LNCaP clone FGC (cell line): Measurements from ENCODE around the gene HAPLN1.
"Not testable (repeated sequence)": the region's sequence is repeated elsewhere in the genome, so short reads cannot be mapped to it uniquely, and the experiment has no call there.

Experiments
- DNase-seq: peaks from one replicate; pipeline ENCODE4 v3.0.0-alpha.2; 2011; ENCODE audit warnings: low read depth
- H3K4me3 ChIP-seq: 2 replicates; pipeline ENCODE4 v1.5.1; 2011; ENCODE audit warnings: mild to moderate bottlenecking, low read depth, low read length, control low read depth
- TF ChIP-seq, protein P1 (sequence below): IDR thresholded peaks from 2 replicates; pipeline ENCODE4 v1.5.1; 2012; ENCODE audit warnings: mild to moderate bottlenecking; ENCODE audit not compliant: control insufficient read depth, insufficient read depth; ENCODE audit errors: extremely low read depth

The HAPLN1 gene

DNA sequence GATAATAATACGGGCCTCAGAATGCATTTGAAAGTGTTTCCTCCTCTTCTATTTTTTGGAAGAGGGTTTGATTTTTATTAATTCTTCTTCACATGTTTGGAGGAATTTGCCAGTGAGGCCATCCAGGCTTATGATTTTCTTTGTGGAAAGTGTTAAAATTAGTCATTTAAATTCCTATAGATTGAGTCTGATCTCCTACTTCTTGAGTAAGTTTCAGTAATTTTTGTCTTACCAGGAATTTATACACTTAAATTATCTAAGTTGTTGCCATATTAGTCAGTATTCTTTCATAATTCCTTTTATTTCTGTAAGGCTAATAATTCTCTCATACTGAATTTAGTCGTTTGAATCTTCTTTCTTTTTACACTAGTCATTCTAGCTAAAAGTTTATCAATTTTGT, 25.2 kb upstream of the HAPLN1 start:
- TF ChIP-seq, protein P1, sequence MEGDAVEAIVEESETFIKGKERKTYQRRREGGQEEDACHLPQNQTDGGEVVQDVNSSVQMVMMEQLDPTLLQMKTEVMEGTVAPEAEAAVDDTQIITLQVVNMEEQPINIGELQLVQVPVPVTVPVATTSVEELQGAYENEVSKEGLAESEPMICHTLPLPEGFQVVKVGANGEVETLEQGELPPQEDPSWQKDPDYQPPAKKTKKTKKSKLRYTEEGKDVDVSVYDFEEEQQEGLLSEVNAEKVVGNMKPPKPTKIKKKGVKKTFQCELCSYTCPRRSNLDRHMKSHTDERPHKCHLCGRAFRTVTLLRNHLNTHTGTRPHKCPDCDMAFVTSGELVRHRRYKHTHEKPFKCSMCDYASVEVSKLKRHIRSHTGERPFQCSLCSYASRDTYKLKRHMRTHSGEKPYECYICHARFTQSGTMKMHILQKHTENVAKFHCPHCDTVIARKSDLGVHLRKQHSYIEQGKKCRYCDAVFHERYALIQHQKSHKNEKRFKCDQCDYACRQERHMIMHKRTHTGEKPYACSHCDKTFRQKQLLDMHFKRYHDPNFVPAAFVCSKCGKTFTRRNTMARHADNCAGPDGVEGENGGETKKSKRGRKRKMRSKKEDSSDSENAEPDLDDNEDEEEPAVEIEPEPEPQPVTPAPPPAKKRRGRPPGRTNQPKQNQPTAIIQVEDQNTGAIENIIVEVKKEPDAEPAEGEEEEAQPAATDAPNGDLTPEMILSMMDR, result no peak
- H3K4me3 ChIP-seq, result no peak overlapping the region
- DNase-seq, result no peak

DNA sequence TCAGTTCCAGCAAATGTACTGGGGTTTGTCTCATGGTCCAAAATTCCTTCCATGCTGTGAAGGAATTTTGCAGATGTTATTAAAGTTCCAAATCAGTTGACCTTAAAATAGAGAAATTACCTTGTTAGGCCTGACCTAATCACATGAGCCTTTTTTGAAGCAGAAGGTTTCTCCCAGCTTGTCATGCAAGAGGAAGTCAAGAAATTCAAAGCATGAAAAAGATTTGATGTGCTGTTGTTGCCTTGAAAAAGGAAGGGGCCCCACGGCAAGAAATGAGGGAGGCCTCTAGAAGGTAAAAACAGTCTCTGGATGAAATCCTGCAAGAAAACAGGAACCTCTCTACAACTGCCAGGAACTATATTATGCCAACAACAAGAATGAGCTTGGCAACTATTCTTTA, 24.2 kb upstream of the HAPLN1 start:
- no peak for DNase-seq
- TF ChIP-seq, protein P1, result no peak
- H3K4me3 ChIP-seq, result no peak overlapping the region

DNA sequence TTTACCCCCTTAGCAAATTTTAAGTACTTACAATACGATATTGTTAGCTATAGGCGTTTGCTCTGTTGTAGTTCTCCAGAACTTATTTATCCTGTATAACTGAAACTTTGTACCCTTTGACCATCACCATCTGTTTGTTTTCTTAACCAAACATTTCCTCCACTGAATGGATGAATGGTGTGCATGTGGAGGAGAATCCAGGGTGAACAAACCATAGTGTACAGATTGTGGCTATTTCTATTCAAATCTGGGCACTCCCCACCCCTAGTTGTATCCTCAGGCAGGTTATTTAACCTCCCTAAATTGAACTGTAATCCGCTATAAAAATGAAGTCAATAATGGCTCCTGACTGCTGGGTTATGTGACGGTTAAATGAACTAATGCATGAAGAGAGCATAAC, 21.4 kb upstream of the HAPLN1 start:
- DNase-seq, result no peak
- no peak overlapping the region for H3K4me3 ChIP-seq
- TF ChIP-seq, protein P1, result no peak

DNA sequence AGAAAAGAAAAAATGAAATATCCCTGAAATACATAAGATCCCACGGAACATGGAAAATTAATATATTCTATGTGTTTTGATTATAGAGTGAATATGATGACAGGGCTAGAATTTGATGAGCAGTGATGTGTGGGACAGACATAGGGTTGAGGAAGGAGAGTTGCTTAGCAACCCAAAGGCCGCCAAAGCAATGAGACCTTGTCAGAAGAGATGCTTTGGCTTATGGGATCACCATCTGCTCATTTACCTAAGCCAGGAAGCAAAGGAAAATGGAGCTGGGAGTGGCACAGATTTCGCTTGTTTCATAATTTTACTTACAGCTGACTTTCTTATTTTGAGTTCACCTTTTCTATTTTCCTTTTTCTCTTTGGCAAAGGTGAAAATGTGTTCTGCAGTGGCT, 20.9 kb upstream of the HAPLN1 start:
- no peak for DNase-seq
- TF ChIP-seq, protein P1, result no peak
- H3K4me3 ChIP-seq, result no peak overlapping the region

DNA sequence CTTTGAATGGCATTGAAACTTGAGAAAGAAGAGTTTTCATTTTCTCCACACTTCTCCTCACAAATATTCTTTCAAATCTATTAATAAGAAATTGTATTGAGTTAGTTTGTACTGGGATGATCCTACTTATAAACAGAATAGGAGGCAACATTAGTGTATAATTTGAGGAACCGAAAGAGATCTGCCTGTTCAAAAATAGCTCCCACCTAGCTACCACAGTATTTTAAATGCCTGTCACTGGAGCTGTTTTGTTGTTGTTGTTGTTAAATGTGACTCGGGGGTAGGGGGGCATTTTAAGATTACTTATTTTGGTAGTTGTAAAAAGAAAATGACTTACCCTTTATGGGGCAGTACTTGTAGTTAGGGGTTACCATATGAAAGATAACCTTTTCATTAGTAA, 20.1 kb upstream of the HAPLN1 start:
- TF ChIP-seq, protein P1, result no peak
- H3K4me3 ChIP-seq, result no peak overlapping the region
- no peak for DNase-seq

DNA sequence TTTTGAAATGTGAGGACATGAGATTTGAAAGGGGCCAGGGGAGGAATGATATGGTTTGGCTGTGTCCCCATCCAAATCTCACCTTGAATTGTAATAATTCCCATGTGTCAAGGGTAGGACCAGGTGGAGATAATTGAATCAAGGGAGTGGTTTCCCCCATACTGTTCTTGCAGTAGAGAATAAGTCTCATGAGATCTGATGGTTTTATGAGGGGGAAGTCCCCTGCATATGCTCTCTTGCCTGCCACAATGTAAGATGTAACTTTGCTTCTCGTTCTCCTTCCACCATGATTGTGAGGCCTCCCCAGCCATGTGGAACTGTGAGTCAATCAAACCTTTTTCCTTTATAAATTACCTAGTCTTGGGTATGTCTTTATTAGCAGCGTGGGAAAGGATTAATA, 15.5 kb upstream of the HAPLN1 start:
- DNase-seq, H3K4me3 ChIP-seq: not testable (repeated sequence)

DNA sequence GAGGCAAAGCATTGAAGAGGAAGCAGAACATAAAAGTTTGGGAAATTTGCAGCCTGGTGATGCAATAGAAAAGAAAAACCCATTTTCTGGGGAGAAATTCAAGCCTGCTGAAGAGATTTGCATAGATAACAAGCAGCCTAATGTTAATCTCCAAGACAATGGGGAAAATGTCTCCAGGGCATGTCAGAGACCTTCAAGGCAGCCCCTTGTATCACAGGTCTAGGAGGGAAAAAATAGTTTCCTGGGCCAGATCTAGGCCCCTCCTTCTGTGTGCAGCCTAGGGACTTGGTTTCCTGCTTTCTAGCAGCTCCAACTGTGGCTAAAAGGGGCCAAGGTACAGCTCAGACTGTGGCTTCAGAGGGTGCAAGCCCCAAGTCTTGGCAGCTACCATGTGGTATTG, 14.4 kb upstream of the HAPLN1 start:
- DNase-seq, H3K4me3 ChIP-seq: not testable (repeated sequence)

DNA sequence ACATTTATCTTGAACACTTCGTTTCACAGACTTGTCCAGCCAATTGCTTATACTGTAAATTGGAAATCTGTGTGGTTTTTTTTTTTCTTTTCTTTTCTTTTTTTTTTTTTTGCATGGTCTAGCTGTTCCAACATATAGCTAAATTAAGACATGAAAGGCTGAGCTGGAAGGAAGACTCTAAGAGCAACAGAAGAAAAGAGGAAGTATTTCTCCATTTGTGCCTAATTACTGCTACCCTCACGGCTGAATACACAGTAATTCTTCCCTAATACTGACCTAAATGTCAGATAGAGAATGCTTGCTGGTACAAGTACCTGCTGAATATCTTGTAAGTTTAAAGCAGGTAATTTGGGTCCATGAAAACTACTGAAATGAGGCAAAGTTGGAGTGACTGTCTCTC, 11.0 kb upstream of the HAPLN1 start:
- TF ChIP-seq, protein P1, result no peak
- DNase-seq, result no peak
- H3K4me3 ChIP-seq, result no peak overlapping the region
